HL-60 (cell line): ENCODE data around the gene EEF1A2.
"Not testable (repeated sequence)": the region's sequence is repeated elsewhere in the genome, so short reads cannot be mapped to it uniquely, and the experiment has no call there.

Experiments used
- DNase-seq, 2 experiments: peaks; one replicate each; pipeline ENCODE4 v3.0.0-alpha.2; 2010 to 2020; ENCODE audit warnings: low read depth in 1 of 2, low spot score in 1 of 2
- H3K27ac ChIP-seq: fragments of 250-450 bp; sonication (Bioruptor Pico); replicated peaks from 2 replicates; pipeline ENCODE4 v1.5.1; 2020; ENCODE audit warnings: mild to moderate bottlenecking, moderate library complexity
- H3K27me3 ChIP-seq: fragments of 250-450 bp; sonication (Bioruptor Pico); 2 replicates; pipeline ENCODE4 v1.5.1; 2021; ENCODE audit warnings: mild to moderate bottlenecking, moderate library complexity; ENCODE audit not compliant: insufficient read depth, poor library complexity, severe bottlenecking
- H3K4me3 ChIP-seq: replicated peaks from 2 replicates; pipeline ENCODE4 v1.5.1; 2011; ENCODE audit warnings: mild to moderate bottlenecking, control low read depth, low read length; ENCODE audit not compliant: insufficient read depth
- GABPA ChIP-seq: IDR thresholded peaks from 2 replicates; pipeline ENCODE4 v1.6.1; 2012; ENCODE audit warnings: low read depth
- POLR2AphosphoS5 ChIP-seq: IDR thresholded peaks from 2 replicates; pipeline ENCODE4 v1.6.1; 2012; ENCODE audit warnings: low read depth
- SPI1 ChIP-seq: IDR thresholded peaks from 2 replicates; pipeline ENCODE4 v1.6.1; 2012; ENCODE audit warnings: low read depth, mild to moderate bottlenecking, borderline replicate concordance
- TF ChIP-seq, protein P1 (sequence below): IDR thresholded peaks from 2 replicates; pipeline ENCODE4 v1.6.1; 2012; ENCODE audit warnings: low read depth; ENCODE audit not compliant: insufficient replicate concordance
- TF ChIP-seq, protein P2 (sequence below): IDR thresholded peaks from one replicate; pipeline ENCODE4 v1.5.1; 2011; ENCODE audit warnings: low read length, control low read depth, inconsistent platforms; ENCODE audit not compliant: insufficient read depth

EEF1A2 gene

DNA sequence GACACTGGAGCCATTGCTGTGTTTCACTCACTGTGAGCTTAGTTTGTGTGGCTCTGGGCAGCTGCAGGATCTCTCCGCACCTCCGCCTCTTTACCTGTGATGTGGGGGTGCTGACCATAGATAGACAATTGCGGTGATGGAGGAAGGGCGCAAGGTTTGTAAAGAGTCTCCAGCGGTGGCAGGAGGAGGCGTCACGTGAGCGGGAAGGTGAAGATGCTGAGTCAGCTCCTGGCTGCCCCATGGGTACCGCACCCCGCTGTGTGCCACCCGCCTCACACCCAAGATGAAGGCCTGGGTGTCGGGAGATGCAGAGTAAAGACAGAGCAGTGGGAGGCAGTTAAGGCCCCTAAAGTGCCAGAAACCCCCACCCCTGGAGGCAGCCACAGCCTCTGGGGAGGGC lies 17.4 kb downstream of the EEF1A2 start:
- no peak overlapping the region for H3K27ac ChIP-seq
- no peak for DNase-seq
- no peak overlapping the region for H3K4me3 ChIP-seq
- TF ChIP-seq, protein P1, sequence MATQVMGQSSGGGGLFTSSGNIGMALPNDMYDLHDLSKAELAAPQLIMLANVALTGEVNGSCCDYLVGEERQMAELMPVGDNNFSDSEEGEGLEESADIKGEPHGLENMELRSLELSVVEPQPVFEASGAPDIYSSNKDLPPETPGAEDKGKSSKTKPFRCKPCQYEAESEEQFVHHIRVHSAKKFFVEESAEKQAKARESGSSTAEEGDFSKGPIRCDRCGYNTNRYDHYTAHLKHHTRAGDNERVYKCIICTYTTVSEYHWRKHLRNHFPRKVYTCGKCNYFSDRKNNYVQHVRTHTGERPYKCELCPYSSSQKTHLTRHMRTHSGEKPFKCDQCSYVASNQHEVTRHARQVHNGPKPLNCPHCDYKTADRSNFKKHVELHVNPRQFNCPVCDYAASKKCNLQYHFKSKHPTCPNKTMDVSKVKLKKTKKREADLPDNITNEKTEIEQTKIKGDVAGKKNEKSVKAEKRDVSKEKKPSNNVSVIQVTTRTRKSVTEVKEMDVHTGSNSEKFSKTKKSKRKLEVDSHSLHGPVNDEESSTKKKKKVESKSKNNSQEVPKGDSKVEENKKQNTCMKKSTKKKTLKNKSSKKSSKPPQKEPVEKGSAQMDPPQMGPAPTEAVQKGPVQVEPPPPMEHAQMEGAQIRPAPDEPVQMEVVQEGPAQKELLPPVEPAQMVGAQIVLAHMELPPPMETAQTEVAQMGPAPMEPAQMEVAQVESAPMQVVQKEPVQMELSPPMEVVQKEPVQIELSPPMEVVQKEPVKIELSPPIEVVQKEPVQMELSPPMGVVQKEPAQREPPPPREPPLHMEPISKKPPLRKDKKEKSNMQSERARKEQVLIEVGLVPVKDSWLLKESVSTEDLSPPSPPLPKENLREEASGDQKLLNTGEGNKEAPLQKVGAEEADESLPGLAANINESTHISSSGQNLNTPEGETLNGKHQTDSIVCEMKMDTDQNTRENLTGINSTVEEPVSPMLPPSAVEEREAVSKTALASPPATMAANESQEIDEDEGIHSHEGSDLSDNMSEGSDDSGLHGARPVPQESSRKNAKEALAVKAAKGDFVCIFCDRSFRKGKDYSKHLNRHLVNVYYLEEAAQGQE = no peak
- TF ChIP-seq SPI1 (no peak), GABPA (no peak), POLR2AphosphoS5 (no peak)
- TF ChIP-seq, protein P2, sequence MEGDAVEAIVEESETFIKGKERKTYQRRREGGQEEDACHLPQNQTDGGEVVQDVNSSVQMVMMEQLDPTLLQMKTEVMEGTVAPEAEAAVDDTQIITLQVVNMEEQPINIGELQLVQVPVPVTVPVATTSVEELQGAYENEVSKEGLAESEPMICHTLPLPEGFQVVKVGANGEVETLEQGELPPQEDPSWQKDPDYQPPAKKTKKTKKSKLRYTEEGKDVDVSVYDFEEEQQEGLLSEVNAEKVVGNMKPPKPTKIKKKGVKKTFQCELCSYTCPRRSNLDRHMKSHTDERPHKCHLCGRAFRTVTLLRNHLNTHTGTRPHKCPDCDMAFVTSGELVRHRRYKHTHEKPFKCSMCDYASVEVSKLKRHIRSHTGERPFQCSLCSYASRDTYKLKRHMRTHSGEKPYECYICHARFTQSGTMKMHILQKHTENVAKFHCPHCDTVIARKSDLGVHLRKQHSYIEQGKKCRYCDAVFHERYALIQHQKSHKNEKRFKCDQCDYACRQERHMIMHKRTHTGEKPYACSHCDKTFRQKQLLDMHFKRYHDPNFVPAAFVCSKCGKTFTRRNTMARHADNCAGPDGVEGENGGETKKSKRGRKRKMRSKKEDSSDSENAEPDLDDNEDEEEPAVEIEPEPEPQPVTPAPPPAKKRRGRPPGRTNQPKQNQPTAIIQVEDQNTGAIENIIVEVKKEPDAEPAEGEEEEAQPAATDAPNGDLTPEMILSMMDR = no peak
- H3K27me3 ChIP-seq = peaks cover 30% of the 10 kb centered on the region

DNA sequence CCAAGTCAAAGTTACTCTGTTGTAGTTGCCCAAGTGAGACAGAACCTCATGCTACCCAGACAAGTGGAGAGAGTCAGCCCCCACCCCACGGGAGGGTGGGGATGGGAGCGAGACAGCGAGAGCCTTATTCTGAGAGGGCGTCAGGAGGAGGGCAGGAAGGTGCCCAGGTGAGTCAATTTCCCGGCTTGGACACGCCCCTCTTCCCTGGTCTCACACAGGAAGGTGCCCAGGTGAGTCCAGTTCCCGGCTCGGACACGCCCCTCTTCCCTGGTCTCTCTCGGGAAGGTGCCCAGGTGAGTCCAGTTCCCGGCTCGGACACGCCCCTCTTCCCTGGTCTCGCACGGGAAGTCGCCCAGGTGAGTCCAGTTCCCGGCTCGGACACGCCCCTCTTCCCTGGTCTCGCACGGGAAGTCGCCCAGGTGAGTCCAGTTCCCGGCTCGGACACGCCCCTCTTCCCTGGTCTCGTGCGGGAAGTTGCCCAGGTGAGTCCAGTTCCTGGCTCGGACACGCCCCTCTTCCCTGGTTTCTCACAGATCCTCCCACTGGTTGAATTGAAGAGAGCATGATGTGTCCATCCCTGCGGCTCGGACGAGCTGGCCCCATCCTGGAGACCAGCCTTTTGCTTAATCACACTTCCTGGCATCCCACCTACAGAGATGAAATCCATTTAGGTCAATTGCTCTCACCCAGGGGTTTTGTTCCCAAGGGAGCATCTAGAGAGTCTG lies 19.0 kb downstream of the EEF1A2 start:
- DNase-seq, H3K27ac ChIP-seq, H3K4me3 ChIP-seq: not testable (repeated sequence)
- peaks cover 40% of the 10 kb centered on the region for H3K27me3 ChIP-seq

DNA sequence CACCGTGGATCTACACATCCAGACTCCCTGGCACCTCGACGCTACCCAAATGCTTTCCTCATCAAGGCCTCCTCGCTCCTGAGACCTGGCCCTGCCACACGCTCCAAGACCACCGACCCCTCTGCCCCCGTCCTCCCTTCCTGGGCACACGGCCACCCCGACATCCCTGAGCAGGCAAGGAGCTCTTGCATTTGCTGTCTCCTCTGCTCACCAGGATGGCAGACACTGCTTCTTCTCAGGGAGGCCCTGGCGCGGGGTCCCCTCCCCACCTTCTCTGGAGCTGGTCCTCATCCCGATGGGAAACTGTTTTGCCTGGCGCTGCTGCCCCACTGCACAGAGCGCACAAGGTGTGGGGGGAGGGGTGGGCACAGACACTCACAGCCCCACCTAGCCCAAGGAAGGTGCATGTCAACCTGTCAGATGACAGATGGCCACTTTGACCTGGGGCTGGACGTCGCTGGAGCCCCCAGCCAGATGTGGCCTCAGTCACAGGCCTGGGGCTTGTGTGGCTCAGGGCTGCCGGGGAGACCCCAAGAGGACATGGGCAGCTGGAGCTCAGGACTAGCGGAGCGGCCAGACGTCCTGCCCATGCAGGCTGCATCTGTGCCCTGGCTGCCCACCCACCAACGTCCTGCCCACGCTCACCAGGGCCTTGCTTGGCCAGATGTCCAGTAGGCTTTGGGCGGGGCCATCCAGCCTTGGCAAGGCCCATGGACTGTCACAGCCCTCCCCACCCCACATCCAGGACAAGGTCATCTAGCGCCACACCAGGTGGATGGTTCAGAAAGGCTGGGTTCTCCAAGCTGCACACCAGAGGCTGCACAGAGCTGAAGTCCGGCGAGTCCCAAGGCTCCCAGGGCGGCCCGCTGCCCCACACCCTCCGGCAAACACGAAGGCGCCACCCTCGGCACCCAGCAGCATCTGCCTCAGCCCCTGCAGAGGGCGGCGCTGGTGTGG lies 20.3 kb downstream of the EEF1A2 start:
- DNase-seq = no peak
- TF ChIP-seq, protein P2 = no peak
- TF ChIP-seq GABPA (no peak), POLR2AphosphoS5 (no peak), SPI1 (no peak)
- TF ChIP-seq, protein P1 = no peak
- Histone ChIP-seq H3K27me3 (peaks cover 53% of the 10 kb centered on the region), H3K27ac (no peak overlapping the region), H3K4me3 (no peak overlapping the region)

DNA sequence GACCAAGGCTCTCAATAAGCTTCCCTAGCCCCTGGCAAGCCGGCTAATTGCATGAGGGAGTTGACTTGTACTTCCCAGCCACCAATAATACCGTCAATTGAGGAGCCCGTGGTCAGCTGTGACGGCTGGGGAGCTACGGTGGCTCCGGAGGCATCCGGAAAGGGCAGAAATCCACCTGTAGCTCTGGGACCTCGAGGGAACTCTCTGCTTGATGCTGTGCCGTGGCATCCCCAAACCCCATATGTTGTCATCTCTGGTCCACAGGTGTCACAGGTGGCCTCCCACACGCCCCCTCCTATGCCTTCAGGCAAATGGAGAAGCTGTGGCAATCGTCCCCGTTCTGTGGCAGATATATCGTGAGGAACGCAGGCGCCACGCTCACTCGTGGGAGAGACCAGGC lies 20.9 kb downstream of the EEF1A2 start:
- H3K4me3 ChIP-seq = no peak overlapping the region
- TF ChIP-seq, protein P1 = no peak
- TF ChIP-seq, protein P2 = no peak
- TF ChIP-seq POLR2AphosphoS5 (no peak), GABPA (no peak), SPI1 (no peak)
- H3K27me3 ChIP-seq = peaks cover 55% of the 10 kb centered on the region
- H3K27ac ChIP-seq = no peak overlapping the region
- DNase-seq = no peak
